GM21447 (cell line): ENCODE data around the gene RPS16.

Experiments used
- ATAC-seq: cut with Tn5 transposase; IDR thresholded peaks from one replicate; pipeline ENCODE4 v1.9.1; 2021; ENCODE audit not compliant: unreplicated experiment

The RPS16 gene

GRCh38 chr19:39390451-39390750, 45.3 kb downstream of the RPS16 start:
- peak; percentile 19 for ATAC-seq

- no peak for ATAC-seq
These were observed 45.9 kb downstream of the RPS16 start for GRCh38 chr19:39389631-39390414.

- ATAC-seq = no peak
These were observed 47.1 kb downstream of the RPS16 start for GRCh38 chr19:39388657-39389056.

- ATAC-seq = no peak
These were observed 49.2 kb downstream of the RPS16 start for GRCh38 chr19:39386557-39386956.

- ATAC-seq = no peak
These were observed 49.9 kb downstream of the RPS16 start for GRCh38 chr19:39385629-39386411.

- ATAC-seq = no peak
These were observed 50.7 kb downstream of the RPS16 start for GRCh38 chr19:39384839-39385568.
